Suprapubic skin (tissue), 4 donors: Measurements from ENCODE around the gene POLR1H.

Source experiments
- POLR2A ChIP-seq, 2 donors: fragments of 450-650 bp; IDR thresholded peaks; one replicate each; pipeline ENCODE4 v1.6.1; 2017; ENCODE audit warnings: antibody characterized with exemption in 2 of 2, mild to moderate bottlenecking in 2 of 2, moderate library complexity in 2 of 2
- POLR2AphosphoS5 ChIP-seq, 3 donors: sonication (generic); formaldehyde crosslinking; IDR thresholded peaks; one replicate each; pipeline ENCODE4 v1.6.1; 2017; ENCODE audit warnings: antibody characterized with exemption in 3 of 3
- TF ChIP-seq, protein P1 (sequence below), 2 donors: fragments of 200-600 bp in 1 of 2; fragments of 450-650 bp in 1 of 2; sonication (generic) in 1 of 2; IDR thresholded peaks; one replicate each; pipeline ENCODE4 v1.5.1; 2016 to 2019; ENCODE audit warnings: antibody characterized with exemption in 2 of 2, mild to moderate bottlenecking in 1 of 2, moderate library complexity in 1 of 2

DNA sequence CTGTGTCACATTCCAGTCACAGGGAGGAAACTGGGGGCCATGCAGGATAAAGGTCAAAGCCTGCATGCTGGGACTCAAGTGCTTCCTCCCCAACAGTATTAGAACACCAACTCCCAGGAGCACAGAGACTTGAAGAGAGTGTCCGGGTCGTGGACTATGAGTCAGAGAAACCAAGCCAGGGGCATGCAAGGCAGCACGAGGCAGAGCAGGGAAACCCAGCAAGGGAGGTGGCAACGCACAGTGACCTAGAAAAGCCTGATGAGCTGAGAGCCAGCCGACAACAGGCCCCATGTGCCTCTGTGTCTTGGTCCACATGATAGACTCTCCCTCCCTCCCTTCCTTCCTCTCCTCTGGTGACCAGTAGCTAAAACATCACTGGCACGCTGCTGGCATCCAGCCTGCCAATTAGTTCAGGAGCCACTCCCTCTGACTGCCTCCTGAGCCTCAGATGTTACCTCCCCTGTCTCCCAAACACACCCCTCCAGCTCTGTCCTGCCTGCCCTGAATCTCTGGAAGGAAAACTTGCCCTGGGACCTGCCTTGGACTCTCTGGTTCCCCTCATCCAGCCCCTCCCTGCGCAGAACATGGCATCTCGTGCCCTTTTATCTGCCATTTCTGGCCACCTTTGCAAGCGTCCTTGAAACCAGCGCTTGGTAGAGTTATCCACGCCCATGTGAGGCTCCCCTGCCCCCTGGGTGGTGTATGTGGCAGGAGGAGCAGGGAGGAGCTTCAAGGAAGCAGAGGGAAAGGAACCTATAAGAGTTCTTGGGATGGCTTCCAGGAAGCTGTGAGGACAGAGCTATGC lies 30.7 kb downstream of the POLR1H start:
- TF ChIP-seq, protein P1, sequence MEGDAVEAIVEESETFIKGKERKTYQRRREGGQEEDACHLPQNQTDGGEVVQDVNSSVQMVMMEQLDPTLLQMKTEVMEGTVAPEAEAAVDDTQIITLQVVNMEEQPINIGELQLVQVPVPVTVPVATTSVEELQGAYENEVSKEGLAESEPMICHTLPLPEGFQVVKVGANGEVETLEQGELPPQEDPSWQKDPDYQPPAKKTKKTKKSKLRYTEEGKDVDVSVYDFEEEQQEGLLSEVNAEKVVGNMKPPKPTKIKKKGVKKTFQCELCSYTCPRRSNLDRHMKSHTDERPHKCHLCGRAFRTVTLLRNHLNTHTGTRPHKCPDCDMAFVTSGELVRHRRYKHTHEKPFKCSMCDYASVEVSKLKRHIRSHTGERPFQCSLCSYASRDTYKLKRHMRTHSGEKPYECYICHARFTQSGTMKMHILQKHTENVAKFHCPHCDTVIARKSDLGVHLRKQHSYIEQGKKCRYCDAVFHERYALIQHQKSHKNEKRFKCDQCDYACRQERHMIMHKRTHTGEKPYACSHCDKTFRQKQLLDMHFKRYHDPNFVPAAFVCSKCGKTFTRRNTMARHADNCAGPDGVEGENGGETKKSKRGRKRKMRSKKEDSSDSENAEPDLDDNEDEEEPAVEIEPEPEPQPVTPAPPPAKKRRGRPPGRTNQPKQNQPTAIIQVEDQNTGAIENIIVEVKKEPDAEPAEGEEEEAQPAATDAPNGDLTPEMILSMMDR (IDR thresholded peaks at IDR 0.05) = no peak
- TF ChIP-seq POLR2A (IDR thresholded peaks at IDR 0.05) (no peak), POLR2AphosphoS5 (IDR thresholded peaks at IDR 0.05) (no peak)
